HG03097 (cell line): Measurements from ENCODE around the gene OR51L1.
"Not testable (repeated sequence)": the region's sequence is repeated elsewhere in the genome, so short reads cannot be mapped to it uniquely, and the experiment has no call there.

Experiments used
- ATAC-seq: cut with Tn5 transposase; IDR thresholded peaks from one replicate; pipeline ENCODE4 v1.9.1; 2021; ENCODE audit not compliant: unreplicated experiment, low FRiP score

The OR51L1 gene, protein sequence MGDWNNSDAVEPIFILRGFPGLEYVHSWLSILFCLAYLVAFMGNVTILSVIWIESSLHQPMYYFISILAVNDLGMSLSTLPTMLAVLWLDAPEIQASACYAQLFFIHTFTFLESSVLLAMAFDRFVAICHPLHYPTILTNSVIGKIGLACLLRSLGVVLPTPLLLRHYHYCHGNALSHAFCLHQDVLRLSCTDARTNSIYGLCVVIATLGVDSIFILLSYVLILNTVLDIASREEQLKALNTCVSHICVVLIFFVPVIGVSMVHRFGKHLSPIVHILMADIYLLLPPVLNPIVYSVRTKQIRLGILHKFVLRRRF

DNA sequence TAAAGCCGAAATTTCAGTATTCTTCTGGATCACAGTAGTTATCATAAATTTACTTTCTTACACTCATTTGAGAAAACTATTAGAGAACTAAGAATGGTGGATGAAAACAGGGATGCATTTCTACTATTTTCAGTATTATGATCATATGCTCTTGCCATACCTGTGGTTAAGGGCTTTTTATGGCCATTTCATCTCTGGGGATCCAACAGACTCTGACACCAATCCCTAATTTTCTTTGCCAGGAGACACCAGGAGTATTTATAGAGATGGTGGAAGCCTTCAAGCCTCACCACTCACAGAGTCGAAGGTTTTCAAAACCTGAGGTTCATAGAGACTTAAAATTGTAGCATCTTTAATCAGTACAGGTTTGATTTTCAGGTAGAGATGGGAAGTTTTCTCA is at the start of gene OR51L1:
OR51L1 (plus strand) TSS at position 301 of the 400 bp plus-strand sequence. CDS start 4,132 bp downstream, outside the sequence.
- ATAC-seq, result no peak

DNA sequence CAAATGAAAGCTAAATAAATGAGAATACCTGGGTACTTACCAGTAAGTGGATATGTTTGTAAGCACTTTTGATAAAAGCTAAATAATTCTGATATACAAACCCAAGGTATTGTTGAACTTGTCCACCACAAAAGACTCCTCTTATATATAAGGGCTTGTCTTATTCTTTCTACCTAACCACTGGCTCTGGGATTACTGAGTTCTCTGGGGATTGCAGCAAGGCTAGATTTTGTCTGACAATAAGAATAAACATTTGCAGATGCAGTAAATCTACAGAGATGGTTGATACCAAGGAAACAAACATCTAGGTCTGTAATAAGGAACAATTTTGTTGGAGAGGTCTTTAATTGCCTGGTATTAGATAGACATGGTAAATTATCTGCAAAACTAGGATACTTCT is 47.1 kb upstream of the OR51L1 start, which contains the start of gene OR51A4:
OR51A4 (minus strand) TSS at position 101 of the 400 bp plus-strand sequence. CDS start 505 bp downstream, outside the sequence.
- no peak for ATAC-seq

DNA sequence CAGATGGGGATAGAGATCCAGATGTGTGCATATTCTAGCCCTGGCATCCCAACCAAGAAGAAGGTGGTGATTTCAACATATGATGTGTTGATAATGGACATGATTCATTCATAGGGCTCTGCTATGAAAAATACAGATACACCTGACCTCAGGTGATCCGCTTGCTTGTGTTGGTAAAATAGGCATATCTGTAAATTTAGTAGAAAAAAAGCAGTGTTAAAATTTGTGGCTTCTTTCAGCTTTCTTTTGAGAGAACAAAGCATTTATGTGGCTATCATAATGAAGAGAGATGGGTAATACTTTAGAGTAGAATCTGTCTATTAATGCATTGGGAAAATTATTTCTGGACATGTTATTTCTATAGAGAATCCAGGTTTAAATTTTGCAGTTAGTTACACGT is 39.0 kb upstream of the OR51L1 start, which contains the start of gene OR51A2:
OR51A2 (minus strand) TSS at position 101 of the 400 bp plus-strand sequence; CDS start at position 101, 0 bp downstream.
- not testable (repeated sequence) for ATAC-seq

DNA sequence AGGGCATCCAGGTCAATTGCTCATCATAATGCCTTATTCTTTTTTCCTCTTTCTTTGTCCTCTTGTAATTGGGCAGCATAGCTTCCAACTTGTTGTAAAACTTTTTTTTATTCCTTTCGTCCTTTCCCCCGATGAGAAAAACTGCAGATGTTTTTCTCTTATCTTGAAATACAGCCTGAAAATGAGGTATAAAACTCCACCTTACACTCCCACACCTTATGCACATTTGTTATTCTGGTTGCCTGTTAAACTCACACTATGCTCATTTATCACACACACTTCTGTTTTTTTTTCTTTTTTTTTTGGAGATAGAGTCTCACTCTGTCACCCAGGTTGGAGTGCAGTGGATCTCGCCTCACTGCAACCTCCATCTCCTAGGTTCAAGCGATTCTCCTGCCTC is 37.3 kb upstream of the OR51L1 start:
- no peak for ATAC-seq

DNA sequence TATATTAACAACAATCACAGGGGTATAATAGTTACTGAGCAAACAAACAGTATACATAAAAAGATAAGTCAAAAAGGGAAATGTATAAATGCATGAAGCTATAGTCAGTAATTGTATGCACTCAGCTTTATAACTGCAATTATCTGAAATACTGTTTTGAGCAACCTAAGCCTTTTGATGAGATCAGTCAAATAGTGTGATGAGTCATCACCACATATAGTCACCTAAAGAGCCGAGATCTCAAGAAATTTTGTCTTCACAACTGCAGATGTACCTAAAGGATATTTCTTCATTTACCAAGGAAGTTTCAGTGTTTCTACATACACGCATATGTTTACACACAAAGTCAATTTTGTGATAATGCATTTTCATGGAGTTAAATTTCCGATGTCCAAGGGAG is 33.8 kb upstream of the OR51L1 start:
- ATAC-seq, result no peak

DNA sequence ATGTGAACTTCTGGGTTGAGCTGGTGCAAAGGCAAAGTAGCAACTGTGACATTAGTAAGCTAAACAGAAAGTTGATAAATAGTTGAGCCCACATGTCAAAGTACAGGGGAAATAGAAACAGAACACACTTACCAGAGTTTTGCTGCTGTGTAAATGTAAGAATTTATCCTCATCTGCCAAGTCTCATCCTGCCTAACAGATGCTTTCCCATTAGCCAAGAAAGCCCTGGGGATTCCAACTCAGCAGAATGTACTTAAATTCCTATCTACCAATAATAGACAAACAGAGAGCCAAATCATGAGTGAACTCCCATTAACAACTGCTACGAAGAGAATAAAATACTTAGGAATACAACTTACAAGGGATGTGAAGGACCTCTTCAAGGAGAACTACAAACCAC is 31.8 kb upstream of the OR51L1 start:
- no peak for ATAC-seq

DNA sequence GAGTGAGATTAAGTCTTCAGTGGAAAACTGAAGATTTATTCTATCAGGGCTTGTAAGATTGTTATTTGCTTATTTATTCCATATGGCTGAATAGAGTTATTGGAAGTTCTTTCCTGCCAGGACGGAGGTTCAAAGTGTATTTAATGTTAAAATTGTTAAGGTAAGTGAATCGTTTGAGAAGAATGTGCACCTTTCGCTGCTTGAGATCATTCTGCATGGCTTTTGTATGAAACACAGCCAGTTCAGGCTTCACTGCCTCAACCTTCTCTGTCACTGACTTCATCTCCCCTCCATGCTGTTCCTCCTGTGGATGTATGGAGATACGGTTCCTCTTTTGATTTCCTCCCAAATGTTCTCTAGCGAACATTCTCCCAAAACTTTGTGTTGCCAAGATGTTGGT is 19.2 kb upstream of the OR51L1 start:
- no peak for ATAC-seq

DNA sequence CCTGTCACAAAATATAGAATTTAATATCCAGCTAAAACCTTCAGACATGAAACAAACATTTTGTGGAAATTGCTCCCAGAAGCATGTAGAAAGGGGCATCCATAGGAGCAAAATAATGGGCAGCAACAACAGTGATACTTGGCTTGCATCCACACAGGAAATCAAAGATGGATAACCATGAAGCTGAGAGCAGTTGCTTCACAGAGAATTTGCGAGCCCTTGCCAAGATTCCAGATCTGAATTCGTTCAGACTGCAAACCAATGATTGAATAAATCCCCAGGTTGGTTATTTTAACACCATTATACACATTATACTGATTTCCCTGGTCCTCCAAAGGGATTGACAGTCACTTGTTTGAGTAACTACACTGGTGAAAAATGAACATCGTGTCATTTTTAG is 15.6 kb upstream of the OR51L1 start:
- ATAC-seq, result no peak

DNA sequence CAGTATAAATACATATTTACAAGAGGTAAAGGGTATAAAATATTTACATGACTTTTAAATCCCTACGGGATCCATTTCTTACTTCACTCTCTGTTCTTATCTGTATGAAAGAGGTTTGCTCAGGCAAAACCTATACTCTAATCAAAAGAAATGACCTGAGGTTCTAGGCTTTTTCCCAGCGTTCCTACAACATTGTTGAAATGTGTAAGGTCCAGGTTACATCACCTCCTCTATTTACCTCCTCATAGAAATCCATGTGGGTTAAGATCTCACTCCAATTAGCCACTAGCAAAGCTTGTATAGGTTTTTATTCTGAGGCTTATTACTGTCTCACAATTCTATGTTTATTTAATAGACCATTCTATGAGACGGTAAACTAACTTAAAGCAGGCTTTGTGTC is 12.0 kb upstream of the OR51L1 start:
- ATAC-seq, result no peak

DNA sequence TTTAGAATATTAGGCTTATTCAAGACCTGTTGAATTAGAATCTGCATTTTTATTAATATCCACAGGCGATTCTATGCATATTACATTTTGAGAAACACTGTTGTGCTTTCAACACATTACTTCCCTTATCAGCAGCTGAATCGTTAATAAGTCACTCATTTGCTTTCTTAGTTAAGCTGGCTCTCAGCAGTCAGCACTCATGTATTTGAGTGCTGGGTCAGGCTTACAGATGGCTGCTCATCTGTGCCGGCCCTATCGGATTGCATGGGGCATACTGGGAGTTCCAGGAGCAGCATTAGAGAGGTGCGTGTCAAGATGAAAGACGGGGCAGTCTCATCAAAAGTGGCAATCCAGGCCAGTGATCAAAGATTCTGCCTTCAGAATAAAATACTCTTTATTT is 10.8 kb upstream of the OR51L1 start:
- ATAC-seq, result no peak

DNA sequence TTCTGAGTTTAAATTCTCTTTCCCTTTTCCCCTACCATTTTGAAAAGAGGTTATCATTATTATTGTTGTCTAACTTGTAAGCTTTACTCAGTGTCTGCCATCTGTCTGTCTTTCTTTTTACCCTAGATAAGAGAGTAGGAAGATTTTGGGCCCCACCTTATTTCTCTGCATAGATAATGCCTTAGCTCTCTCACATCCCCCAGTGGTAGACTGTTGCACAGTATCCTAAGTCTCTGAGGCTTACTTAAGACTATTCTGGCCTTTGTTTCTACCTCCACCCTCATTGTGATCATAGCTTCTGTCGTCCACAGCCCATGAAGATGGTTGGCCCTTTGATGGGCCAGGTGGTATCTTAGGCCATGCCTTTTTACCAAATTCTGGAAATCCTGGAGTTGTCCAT is 3.6 kb upstream of the OR51L1 start:
- no peak for ATAC-seq

DNA sequence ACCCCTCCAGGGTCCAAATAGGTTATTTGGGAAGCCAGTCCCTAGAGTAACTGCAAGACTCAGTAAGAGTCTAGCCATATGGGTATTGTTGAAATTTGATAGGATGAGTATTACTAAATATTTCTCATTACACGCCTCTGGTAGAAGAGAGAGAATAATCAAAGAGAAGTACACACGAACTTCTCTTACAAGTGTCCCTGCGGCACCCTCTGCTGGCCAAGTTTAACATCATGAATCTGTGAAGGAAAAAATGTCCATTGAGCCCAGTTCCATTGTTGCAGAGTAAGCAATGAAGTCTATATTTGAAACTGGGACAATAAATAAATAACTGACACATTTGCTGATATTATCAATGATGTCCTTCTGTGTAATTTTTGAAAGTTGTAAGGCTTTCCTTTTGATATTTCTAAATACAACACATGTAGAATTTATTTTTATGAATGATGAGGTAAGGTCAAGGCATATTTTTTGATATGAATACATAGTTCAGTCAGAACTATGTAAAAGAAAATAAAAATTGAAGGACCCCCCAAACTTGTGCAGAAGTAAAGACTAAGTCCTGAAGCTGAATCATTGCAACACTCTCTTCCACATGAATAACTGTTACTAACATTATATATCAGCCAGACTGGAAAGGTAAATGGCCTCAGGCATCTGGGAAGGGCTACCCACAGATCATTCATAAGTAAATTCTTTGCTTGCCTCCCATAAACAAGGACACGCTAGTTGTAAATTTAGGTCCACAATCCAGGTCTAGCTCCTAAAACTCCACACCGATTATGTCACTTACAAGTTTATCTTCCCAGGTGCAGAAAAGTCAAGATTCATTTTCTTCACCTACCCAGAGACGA is 10.0 kb downstream of the OR51L1 start:
- no peak for ATAC-seq

DNA sequence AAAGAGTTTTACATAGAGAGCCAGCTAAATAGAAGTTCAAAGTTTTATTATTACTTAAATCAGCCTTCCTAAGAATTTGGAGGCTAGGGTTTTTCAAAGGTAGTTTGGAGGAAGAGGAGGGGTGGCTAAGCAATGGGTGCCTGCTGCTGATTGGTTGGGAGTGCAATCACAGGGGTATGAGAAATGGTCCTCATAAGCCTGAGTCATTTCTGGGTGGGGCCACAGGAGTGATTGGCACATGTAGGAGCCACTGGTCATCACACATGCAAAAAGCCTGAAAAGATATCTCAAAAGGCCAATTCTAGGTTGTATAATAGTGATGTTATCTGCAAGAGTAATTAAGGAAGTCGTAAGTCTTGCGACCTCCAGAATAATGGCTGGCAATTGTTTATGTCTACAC is 12.9 kb downstream of the OR51L1 start:
- no peak for ATAC-seq

DNA sequence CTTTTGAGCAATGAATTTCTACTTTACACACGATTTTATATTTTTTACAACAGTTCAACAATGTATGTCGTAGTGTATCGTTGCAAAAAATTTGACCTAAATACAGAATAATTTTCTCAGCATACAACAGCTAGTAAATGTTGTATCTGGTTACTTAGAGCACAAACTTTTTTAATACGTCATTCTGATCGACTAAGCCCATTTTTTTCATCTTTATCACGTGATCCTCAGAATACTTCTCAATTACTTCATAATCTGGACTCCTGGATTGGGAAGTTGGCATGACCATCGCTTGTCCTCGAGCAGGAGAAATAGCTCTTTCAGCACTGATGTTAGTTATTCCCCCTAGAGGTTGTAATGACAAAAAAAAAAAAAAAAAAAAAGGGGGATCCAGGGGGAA is 16.6 kb downstream of the OR51L1 start:
- ATAC-seq, result no peak

DNA sequence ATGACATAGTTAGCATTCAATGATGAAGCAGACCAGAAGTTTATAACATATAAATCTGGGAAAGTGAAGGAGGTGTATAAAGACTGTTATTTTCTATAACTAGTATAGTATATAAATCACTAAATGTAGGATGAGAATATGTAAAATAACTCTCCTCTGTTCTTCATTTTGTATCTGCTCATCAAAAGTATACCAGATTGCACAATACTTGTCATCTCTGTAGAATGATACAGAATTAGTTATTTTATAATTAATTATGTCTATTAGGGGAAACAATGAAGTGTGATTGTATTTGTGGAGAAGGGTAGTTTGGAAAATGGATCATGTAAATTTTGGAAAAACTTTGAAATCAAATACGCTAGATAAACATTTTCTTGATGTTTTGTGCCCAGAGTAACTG is 18.4 kb downstream of the OR51L1 start:
- no peak for ATAC-seq

DNA sequence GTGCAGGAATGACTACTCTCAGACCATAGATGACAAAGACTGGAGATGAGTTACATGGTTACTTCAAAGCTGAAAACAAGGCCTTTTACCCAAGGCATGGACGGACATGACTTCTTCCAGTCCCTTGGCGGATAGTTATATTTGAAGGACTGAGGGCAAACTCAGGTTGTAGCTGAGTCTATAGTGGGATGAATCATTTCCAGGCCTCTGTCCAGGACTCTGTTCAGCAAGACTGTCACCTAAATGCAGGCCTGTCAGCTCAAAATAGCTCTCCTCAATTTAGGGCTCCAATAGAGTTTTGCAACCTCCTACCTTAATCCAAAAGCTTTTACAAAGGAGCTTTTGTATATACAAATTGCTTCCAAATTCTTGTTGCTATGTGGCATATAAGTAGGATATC is 27.3 kb downstream of the OR51L1 start:
- no peak for ATAC-seq

DNA sequence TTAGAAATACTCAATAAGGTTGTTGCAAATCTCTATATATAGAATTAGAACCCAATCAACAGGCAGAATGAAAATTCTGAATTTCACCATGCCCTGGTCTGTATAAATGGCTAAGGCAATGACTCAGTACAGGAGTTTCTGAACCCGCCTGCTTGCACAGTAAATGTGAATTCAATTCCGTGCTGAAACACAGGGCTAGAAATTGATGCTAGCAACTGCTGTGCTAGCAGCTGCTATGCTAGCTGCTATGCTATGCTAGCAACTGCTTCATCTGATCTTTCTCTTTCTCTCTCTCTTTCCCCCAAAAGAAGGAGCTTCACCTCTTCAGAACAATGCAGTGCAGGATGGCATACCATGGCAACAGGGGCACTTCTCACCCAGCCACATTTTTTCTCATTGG is 42.0 kb downstream of the OR51L1 start:
- ATAC-seq, result no peak

DNA sequence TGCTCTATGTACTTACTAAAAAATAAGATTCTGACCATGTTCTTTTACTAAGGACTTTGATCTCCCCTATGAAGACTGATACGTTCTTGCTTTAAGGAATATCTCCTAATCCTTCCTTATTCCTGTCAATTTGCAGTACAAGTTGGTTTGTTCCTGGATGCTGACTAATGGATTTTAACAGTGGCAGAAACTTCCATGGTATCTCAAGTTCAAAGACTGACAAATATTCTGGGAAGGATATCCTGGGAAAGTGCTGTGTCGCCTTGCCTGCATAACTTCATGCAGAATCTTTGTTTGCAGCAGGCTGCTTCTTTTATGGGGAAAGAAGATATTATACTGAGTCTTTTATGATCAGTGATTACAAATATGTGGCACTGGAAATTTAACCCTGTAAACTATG is 43.3 kb downstream of the OR51L1 start:
- ATAC-seq, result no peak

DNA sequence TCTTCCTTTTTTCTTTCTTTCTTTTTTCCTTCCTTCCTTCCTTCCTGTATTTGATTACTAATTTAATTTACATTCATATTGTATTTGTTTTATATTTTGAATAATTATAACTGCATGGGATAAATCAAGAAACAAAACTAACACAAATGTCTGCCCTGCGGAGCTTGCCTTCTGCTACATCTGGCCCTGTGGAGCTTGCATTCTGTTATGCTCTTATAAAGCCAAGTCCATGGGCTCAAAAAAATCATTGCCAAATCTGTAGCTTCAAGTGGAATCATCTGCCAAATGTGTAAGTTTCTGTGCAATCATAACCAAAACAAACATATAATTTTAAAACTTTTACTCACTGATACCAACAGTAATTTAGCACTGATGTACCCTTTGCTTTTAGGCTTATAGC is 43.7 kb downstream of the OR51L1 start:
- ATAC-seq, result no peak

DNA sequence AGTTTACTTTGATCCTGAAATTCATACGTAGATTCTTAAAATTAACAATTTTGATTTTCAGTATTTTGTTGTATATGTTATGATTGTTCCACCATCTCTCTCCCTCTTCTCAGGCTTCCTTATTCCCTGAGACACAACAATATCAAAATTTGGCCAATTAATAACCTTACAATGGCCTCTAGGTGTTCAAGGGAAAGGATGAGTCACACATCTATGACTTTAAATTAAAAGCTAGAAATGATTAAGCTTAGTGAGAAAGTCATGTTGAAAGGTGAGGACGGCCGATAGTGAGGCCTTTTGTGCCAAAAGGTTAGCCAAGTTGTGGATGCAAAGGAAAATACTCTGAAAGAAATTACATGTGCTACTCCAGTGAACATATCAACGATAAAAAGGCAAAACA is 46.2 kb downstream of the OR51L1 start:
- ATAC-seq, result no peak

DNA sequence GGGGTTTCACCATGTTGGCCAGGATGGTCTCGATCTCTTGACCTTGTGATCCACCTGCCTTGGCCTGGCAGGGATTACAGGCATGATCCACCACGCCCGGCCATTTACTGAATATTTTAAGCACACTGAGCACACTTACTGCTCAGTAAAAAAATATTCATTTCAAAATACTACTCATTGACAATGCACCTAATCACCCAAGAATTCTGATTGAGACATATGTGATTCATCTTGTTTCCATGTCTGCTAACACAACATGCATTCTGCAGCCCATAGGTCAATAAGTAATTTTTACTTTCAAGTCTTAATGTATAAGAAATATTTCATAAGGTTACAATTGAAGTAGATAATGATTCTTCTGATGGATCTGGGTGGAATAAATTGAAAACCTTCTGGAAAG is 47.4 kb downstream of the OR51L1 start:
- ATAC-seq, result no peak

DNA sequence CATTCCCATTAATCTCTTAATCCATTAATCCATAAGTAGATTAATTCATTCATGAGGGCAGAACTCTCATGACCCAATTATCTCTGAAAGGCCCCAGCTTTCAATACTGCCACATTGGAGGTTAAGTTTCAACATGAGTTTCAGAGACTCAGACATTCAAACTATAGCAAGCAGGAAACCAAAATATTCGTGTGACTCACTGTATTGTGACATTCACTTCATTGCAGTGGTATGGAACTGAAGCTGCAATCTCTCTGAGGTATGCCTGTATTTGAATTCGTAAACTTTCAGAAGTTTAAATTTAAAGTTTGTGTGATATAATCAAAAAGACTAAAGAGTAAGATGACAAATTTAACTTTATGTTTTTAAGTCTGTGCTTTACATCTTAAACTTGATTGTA is 48.7 kb downstream of the OR51L1 start:
- no peak for ATAC-seq
